Measurements from ENCODE around the gene SNTG2.

DNA sequence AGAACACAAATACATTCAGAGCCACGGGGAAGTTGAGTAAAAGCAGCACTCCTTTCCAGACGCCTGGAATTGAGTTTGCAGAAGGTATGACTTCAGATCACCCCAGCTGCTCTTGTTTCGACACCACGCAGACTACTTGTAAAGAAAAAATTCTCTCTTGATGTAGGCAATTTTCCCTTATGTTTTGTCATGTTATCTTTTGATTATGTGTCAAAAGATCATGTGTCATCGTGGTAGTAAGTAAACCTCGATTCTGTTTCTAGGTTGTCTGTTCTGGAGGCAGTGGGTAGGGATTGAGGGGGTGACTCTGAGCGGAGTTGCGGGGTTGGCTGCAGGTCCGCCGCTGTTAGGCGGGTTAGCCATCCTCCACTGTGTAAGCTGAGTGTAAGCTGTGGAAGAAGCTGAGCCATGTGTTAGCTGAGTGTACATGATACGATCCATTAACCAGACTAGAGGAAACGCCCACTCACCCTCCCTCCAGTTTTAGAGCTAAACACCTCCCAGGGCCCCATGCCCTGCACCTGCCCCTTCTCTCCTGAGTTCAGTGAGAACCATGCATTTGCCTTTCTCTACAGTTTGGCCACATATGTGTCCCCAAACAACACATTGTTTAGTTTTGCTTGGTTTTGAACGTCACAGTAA lies 181.8 kb downstream of the SNTG2 start:
- TF ChIP-seq, protein P1, sequence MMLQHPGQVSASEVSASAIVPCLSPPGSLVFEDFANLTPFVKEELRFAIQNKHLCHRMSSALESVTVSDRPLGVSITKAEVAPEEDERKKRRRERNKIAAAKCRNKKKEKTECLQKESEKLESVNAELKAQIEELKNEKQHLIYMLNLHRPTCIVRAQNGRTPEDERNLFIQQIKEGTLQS (IDR thresholded peaks at IDR 0.05; ENCODE audit: borderline replicate concordance, extremely low read depth, low read depth, low read length): no peak
- TF ChIP-seq SUZ12 (IDR thresholded peaks at IDR 0.05; ENCODE audit: unreplicated experiment) (no peak), CREB1 (IDR thresholded peaks at IDR 0.05; ENCODE audit: low read depth) (no peak), YY1 (IDR thresholded peaks at IDR 0.05; ENCODE audit: low read depth, low read length) (no peak)
- TF ChIP-seq, protein P2, sequence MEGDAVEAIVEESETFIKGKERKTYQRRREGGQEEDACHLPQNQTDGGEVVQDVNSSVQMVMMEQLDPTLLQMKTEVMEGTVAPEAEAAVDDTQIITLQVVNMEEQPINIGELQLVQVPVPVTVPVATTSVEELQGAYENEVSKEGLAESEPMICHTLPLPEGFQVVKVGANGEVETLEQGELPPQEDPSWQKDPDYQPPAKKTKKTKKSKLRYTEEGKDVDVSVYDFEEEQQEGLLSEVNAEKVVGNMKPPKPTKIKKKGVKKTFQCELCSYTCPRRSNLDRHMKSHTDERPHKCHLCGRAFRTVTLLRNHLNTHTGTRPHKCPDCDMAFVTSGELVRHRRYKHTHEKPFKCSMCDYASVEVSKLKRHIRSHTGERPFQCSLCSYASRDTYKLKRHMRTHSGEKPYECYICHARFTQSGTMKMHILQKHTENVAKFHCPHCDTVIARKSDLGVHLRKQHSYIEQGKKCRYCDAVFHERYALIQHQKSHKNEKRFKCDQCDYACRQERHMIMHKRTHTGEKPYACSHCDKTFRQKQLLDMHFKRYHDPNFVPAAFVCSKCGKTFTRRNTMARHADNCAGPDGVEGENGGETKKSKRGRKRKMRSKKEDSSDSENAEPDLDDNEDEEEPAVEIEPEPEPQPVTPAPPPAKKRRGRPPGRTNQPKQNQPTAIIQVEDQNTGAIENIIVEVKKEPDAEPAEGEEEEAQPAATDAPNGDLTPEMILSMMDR (IDR thresholded peaks at IDR 0.05 in 2 of 3, conservative IDR thresholded peaks at IDR 0.05 in 1 of 3; ENCODE audit: control insufficient read depth in 2 of 3, extremely low read depth in 1 of 3, insufficient read depth in 1 of 3, low read depth in 3 of 3, low read length in 3 of 3): no peak
